Tibial nerve (tissue), 4 donors: ENCODE measurements around the gene BBS7. TPM values are rescaled to one million over a fixed set of nuclear protein-coding genes. Genes with fewer than 3 reads are reported as not detected.

ENCODE experiments used
- DNase-seq, 2 donors: peaks; one replicate each; pipeline ENCODE4 v3.0.0-alpha.2; 2019; ENCODE audit warnings: low spot score in 2 of 2
- H3K27ac ChIP-seq, 4 donors: fragments of 200-600 bp; sonication (generic) in 3 of 4; one replicate each; pipeline ENCODE4 v1.5.1; 2017 to 2019; ENCODE audit warnings: mild to moderate bottlenecking in 1 of 4
- H3K27me3 ChIP-seq, 2 donors: fragments of 200-600 bp; sonication (generic) in 1 of 2; one replicate each; pipeline versions ENCODE4 v1.5.1 to v1.6.0; 2017 to 2019
- H3K36me3 ChIP-seq, 3 donors: fragments of 200-600 bp; sonication (generic); one replicate each; pipeline ENCODE4 v1.5.1; 2018 to 2019
- H3K4me1 ChIP-seq, 4 donors: fragments of 200-600 bp; sonication (generic) in 3 of 4; one replicate each; pipeline ENCODE4 v1.5.1; 2017 to 2019
- H3K4me3 ChIP-seq, 4 donors: fragments of 200-600 bp; sonication (generic) in 3 of 4; one replicate each; pipeline ENCODE4 v1.5.1; 2017 to 2019; ENCODE audit warnings: mild to moderate bottlenecking in 1 of 4, moderate library complexity in 1 of 4
- H3K9me3 ChIP-seq, 4 donors: fragments of 200-600 bp; sonication (generic) in 3 of 4; one replicate each; pipeline ENCODE4 v1.5.1; 2017 to 2019
- EP300 ChIP-seq, 2 donors: sonication (generic); formaldehyde crosslinking; IDR thresholded peaks; one replicate each; pipeline ENCODE4 v1.6.1; 2017; ENCODE audit warnings: antibody characterized with exemption in 2 of 2, mild to moderate bottlenecking in 1 of 2
- POLR2A ChIP-seq, 2 donors: fragments of 450-650 bp; IDR thresholded peaks; one replicate each; pipeline ENCODE4 v1.6.1; 2017; ENCODE audit warnings: antibody characterized with exemption in 2 of 2, mild to moderate bottlenecking in 2 of 2, moderate library complexity in 2 of 2
- WGBS, 2 donors: methylation state at CpG; one replicate each; pipeline ENCODE4 v1.1.5; 2018; 5-methylcytosine and 5-hydroxymethylcytosine counted together
- total RNA-seq, 4 donors: library from RNA; depleted of rRNA; stranded (reverse); fragments of >200 nt; gene quantifications; one replicate each; pipeline ENCODE4 v1.1.0, GENCODE V29; 2016
- TF ChIP-seq, protein P1 (sequence below), 5 experiments: fragments of 200-600 bp in 3 of 5; fragments of 450-650 bp in 2 of 5; sonication (generic) in 3 of 5; IDR thresholded peaks; one replicate each; pipeline ENCODE4 v1.5.1; 2016 to 2019; ENCODE audit warnings: antibody characterized with exemption in 5 of 5, mild to moderate bottlenecking in 3 of 5, moderate library complexity in 2 of 5

Gene BBS7
- total RNA-seq, 4 donors from 2014 or later, result 19.4 to 25.8 (median 23.6) TPM

DNA sequence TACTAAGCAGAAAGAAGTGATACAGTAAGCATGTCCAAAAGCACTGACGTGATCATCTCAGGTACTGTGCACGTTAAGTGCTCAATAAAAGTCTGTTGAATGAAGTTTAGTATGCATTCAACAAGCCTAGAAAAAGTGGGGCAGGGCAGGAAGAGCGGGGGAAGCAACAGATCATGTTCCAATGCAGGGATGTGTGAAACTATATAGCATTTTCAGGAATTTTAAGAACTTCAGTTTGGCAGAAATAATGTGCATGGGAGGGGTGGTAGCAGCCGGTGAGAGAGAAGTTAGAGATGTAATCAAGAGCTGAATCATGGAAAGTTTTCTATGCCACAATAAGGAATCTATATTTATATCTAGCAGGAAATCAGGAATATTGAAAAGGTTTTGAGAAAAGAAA, 27.4 kb downstream of the BBS7 start:
- Histone ChIP-seq H3K27ac (no peak overlapping the region), H3K36me3 (peaks cover 0 to 91% (median 3%) of the 10 kb centered on the region in 3 donors), H3K4me1 (no peaks in the 10 kb centered on the region), H3K9me3 (no peaks in the 10 kb centered on the region), H3K27me3 (no peaks in the 10 kb centered on the region), H3K4me3 (no peak overlapping the region)
- 89 to 94% methylated on average over 4 of the region's 4 CpGs for WGBS, 2 donors
- no peak for DNase-seq
- TF ChIP-seq, protein P1, sequence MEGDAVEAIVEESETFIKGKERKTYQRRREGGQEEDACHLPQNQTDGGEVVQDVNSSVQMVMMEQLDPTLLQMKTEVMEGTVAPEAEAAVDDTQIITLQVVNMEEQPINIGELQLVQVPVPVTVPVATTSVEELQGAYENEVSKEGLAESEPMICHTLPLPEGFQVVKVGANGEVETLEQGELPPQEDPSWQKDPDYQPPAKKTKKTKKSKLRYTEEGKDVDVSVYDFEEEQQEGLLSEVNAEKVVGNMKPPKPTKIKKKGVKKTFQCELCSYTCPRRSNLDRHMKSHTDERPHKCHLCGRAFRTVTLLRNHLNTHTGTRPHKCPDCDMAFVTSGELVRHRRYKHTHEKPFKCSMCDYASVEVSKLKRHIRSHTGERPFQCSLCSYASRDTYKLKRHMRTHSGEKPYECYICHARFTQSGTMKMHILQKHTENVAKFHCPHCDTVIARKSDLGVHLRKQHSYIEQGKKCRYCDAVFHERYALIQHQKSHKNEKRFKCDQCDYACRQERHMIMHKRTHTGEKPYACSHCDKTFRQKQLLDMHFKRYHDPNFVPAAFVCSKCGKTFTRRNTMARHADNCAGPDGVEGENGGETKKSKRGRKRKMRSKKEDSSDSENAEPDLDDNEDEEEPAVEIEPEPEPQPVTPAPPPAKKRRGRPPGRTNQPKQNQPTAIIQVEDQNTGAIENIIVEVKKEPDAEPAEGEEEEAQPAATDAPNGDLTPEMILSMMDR (IDR thresholded peaks at IDR 0.05), result no peak
- no peak for TF ChIP-seq EP300 (IDR thresholded peaks at IDR 0.05)
- TF ChIP-seq POLR2A (IDR thresholded peaks at IDR 0.05), result no peak

DNA sequence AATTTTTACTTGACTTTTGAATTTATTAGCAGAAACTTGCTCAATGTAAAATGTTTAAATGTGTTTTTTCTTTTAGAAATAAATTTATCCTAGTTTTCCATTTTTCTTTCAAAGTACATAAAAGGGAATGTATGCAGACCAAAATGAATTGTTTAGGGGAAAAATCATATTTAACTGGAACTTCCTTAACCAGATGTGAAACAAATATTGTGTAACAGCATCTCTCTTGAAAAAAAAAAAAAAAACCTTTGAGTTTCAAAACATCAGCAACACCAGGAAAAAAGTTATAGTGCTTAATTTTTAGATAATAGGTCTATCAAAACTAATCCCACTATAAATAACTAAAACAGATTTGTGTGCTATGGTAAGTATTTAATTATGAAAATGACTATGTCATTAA, 32.1 kb downstream of the BBS7 start:
- TF ChIP-seq, protein P1 (IDR thresholded peaks at IDR 0.05), result no peak
- TF ChIP-seq POLR2A (IDR thresholded peaks at IDR 0.05) (no peak), EP300 (IDR thresholded peaks at IDR 0.05) (no peak)
- Histone ChIP-seq H3K27ac (no peak overlapping the region), H3K27me3 (no peaks in the 10 kb centered on the region), H3K9me3 (no peaks in the 10 kb centered on the region), H3K4me1 (no peaks in the 10 kb centered on the region), H3K36me3 (peaks cover 0 to 95% (median 0%) of the 10 kb centered on the region in 3 donors), H3K4me3 (no peak overlapping the region)
- DNase-seq, result no peak

DNA sequence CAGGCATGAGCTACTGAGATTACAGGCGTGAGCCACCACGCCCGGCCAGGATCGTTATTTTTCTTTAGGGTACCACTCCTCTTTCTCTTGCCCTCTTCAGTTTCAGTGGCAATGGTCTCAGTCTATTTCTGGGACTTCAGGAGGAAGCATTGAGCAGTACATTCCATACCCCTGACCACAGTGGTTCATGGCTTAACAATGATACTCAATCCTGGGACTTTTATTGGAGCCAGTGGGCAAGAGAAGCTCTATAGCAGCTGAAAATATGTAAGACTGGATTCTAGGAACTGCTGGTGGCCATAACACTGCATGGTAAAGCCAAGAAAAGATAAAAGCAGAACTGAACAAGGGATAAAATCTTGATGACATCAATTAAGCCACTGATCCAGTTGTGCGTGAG, 40.8 kb downstream of the BBS7 start:
- peaks cover 0 to 77% (median 0%) of the 10 kb centered on the region in 3 donors for H3K36me3 ChIP-seq
- H3K4me3 ChIP-seq, result no peak overlapping the region
- WGBS, 2 donors, result 90 to 99% methylated on average over 5 of the region's 5 CpGs
- H3K27ac ChIP-seq, result no peak overlapping the region
- no peaks in the 10 kb centered on the region for H3K9me3 ChIP-seq
- no peak for DNase-seq
- peaks cover 0 to 7% (median 2%) of the 10 kb centered on the region in 4 donors for H3K4me1 ChIP-seq
- no peaks in the 10 kb centered on the region for H3K27me3 ChIP-seq
- TF ChIP-seq POLR2A (IDR thresholded peaks at IDR 0.05), result no peak
- no peak for TF ChIP-seq EP300 (IDR thresholded peaks at IDR 0.05)
- TF ChIP-seq, protein P1 (IDR thresholded peaks at IDR 0.05), result no peak

DNA sequence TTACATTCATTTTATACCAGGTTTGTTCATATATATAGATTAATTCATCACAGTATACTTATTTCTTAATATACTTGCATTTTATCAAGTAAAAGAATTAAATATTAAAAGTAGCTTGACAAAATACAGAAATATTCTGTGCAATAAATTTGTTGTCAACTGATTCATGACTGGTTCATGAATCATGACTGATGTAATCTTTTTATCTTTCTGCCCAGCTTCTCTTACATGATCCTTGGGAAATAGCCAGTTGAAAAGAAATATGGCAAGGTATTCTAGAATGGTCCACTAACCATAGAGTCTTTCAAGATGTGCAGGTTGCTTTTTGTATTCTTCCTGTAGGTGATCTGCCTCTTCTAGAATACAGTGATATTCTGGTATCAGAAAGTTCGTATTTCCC, 42.4 kb downstream of the BBS7 start:
- TF ChIP-seq, protein P1 (IDR thresholded peaks at IDR 0.05), result no peak
- no peak for TF ChIP-seq POLR2A (IDR thresholded peaks at IDR 0.05)
- no peak for TF ChIP-seq EP300 (IDR thresholded peaks at IDR 0.05)
- Histone ChIP-seq H3K4me3 (no peak overlapping the region), H3K4me1 (peaks cover 0 to 18% (median 6%) of the 10 kb centered on the region in 4 donors), H3K27ac (no peak overlapping the region), H3K9me3 (no peaks in the 10 kb centered on the region), H3K27me3 (no peaks in the 10 kb centered on the region), H3K36me3 (peaks cover 0 to 61% (median 0%) of the 10 kb centered on the region in 3 donors)
- WGBS, 2 donors, result 90 to 95% methylated on average over 1 of the region's 1 CpG
- no peak for DNase-seq

DNA sequence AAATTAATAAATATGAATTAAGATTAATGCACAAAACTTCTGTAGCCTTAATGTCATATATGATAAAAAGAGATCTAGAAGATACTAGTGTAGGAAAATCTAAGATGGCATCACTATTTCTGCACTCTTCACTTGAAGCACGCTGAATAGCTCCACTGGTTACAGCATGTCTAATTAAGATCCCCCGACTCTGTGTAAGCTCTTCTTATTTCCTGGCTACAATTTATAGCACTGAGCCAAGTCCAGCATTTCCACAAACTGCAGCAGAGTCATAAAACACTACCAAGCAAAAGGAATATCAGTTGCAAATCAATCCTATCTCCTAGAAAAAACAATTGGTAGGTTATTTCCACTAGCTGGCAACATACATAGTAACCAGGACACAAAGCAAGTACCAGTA, 45.3 kb downstream of the BBS7 start:
- WGBS, 2 donors, result 19 to 22% methylated on average over 2 of the region's 2 CpGs
- DNase-seq, result no peak
- Histone ChIP-seq H3K27me3 (no peaks in the 10 kb centered on the region), H3K4me3 (no peak overlapping the region), H3K9me3 (no peaks in the 10 kb centered on the region), H3K27ac (peak overlapping the region in 1 of 4 donors; percentile 88), H3K4me1 (peaks cover 0 to 21% (median 7%) of the 10 kb centered on the region in 4 donors), H3K36me3 (peaks cover 0 to 38% (median 0%) of the 10 kb centered on the region in 3 donors)
- TF ChIP-seq POLR2A (IDR thresholded peaks at IDR 0.05), result no peak
- TF ChIP-seq EP300 (IDR thresholded peaks at IDR 0.05), result no peak
- TF ChIP-seq, protein P1 (IDR thresholded peaks at IDR 0.05), result no peak
